T-helper 1 cell treated with Interleukin-12 subunit alpha and Interleukin-12 subunit beta and Interleukin-4 antibody, amounts not matched to agents 30 ng/mL and 1 ng/mL, for 36 hours (primary cell): Measurements from ENCODE around the gene DCDC2. TPM values are rescaled to one million over a fixed set of nuclear protein-coding genes. Genes with fewer than 3 reads are reported as not detected.
"Not testable (repeated sequence)": the region's sequence is repeated elsewhere in the genome, so short reads cannot be mapped to it uniquely, and the experiment has no call there.

Source experiments
- intact Hi-C: fragments of 100-400 bp; cut with micrococcal nuclease; formaldehyde crosslinking; loops from one replicate; pipeline ENCODE4 v1.15.1; 2024
- total RNA-seq: library from RNA; stranded (reverse); gene quantifications from 2 replicates; pipeline ENCODE4 v1.2.3, GENCODE V29; 2022

The DCDC2 gene
- total RNA-seq, 1 donor from 2014 or later = not detected

DNA sequence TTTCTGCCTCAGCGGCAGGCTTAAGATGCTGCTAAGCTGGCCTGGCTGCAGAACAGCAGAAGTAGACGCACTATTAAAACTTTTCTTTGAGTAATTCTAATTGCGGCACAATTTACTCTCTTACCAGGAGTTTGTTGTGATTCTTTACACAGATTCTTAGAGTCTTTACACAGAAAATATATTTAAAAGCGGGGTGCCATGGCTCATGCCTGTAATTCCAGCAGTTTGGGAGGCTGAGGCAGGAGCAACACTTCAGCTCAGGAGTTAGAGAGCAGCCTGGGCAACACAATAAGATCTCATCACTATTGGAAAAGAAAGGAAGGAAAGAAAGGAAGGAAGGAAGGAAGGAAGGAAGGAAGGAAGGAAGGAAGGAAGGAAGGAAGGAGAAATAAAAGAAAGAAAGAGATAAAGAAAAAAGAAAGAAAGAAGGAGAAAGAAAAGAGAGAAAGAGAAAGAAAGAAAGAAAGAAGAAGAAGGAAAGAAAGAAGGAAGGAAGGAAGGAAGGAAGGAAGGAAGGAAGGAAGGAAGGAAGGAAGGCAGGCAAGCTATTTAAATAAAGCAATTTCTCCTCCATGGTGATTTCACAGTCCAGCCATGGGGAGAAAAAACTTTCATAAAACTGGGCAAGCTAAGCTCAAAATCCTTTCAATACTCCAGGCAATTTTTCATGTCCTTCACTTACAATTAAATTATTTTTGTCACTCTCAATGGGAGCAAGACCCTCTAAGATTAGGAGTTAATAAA lies 23.8 kb upstream of the DCDC2 start:
- intact Hi-C loops = no loop called here

DNA sequence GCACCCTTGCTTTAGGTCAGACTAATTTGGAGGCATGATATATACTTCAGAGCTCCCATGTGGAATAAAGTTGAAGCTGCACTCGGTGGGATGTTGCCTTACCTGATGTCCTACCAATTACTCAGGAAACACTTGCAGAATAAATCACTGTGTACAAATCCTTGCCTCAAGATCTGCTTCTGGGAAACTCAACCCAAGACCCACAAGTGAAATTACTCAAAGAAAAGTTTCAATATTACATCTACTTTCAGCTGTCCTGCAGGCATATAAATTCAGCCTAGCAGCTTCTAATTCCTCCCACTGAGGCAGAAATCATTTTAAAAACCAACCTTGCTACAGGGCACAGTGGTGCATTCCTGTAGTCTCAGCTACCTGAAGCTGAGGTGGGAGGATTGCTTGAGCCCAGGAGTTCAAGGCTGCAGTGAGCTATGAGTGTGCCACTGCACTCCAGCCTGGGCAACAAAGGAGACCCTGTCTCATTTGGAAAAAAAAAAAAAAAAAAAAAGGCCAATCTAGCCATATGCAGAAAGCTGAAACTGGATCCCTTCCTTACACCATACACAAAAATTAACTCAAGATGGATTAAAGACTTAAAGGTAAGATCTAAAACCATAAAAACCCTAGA lies 20.7 kb upstream of the DCDC2 start:
- intact Hi-C loops = no loop called here

DNA sequence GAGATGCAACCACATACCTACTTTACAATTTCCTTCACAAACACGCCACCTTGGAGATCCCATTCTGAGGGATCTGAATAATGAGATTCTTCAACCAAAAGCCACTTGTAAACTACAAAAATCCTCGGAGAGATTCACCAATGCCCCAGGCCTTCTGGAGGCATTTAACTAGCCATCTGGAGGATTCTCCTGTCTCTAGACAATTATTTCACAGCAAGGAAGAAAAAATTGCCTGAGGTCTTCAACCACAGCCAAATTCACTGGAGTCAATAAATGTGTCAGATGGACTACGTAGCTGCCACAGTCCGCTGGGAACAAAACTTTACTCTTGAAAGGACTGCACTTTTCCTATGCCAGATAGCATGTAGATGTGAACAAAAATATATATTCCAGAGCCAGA lies 19.0 kb upstream of the DCDC2 start:
- intact Hi-C loops = no loop called here

GRCh38 chr6:24374612-24375011 lies 16.8 kb upstream of the DCDC2 start:
- intact Hi-C loops = no loop called here

DNA sequence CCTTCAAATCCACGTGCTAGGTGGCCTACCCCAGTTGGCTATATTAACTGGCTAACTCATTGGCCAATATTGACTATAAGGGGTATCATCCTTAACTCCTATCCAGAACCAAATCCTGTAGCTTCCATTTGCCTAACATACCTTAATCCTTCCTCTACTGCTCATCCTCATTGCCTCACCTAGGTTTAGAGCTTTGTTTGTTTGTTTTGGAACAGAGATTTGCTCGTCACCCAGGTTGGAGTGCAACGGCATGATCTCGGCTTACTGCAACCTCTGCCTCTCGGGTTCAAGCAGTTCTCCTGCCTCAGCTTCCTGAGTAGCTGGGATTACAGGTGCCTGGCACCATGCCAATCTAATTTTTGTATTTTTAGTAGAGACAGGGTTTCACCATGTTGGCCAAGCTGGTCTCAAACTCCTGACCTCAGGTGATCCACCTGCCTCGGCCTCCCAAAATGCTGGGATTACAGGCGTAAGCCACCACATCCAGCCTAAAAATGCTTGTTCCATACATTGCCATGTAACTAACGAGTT lies 7.3 kb upstream of the DCDC2 start:
- intact Hi-C loops = not testable (repeated sequence)

DNA sequence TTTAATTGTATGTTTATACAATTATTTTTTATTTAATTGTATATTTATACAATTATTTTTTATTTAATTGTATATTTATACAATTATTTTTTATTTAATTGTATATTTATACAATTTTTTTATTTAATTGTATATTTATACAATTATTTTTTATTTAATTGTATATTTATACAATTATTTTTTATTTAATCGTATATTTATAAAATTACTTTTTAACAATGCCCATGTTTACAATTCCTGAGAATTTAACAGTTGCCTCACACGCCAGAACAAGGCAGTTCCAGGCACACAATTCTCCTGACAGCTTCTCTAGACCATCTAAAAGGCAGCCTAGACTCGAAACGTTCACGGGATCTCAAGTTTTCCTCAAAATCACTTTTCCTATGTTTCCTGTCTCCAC lies 4.5 kb upstream of the DCDC2 start:
- intact Hi-C loops = not testable (repeated sequence)

- intact Hi-C loops = loop anchor here (1.0 kb wide), 2 partner anchors 43 to 77 kb away; no protein-coding TSS in a partner anchor
Observed at GRCh38 chr6:24359640-24360454, 2.0 kb upstream of the DCDC2 start.

- intact Hi-C loops = no loop called here
Observed at GRCh38 chr6:24358219-24358821, 461 bp upstream of the DCDC2 start.

DNA sequence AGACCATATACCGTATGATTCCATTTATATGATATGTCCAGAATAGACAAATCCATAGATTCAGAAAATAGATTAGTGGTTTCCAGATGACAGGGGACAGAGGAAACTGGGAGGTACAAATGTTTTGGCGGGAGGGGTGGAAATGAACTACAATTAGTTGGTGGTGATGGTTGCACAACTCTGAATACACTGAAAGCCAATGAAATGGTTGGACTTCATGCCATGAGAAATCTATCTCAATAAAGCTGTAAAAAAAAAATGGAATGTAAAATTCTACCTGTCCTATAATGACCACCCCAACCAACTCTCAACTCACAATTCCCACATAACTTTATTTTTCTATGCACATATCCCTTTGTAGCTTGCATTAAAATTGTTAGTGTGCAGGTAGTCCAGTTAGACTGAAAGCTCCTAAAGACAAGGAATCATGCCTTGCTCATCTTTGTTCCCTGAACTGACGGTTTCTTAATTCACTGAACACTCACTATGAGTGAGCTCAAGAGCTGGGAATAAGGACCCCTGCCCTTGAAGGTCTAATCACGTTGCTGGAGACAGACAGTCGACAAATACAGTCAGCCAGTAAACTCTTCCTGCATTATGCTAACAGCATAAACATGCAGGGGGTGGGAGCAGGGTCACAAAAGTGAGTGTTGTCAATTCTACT lies 1.4 kb downstream of the DCDC2 start:
- intact Hi-C loops = no loop called here

DNA sequence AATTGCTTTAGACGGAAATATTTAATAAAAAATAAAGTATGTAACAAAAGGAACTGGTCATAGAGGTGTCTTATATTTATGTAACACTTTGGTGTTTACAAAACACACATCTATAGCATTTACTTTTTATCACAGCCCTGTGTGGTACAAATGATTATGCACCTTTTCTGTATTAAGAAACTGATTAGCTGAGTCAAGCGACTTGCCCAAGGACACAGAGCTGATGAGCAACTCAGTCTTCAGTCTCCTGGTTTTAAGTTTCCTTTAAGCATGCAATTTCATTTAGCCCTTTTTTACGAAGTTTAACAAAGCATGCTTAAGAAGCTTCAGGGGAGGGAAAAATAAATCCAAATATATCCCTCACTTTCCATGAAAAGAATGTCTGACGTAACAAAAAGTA lies 2.5 kb downstream of the DCDC2 start:
- intact Hi-C loops = no loop called here

GRCh38 chr6:24353861-24354260 lies 4.0 kb downstream of the DCDC2 start:
- intact Hi-C loops = no loop called here

- intact Hi-C loops = no loop called here
Observed at GRCh38 chr6:24352434-24352833, 5.4 kb downstream of the DCDC2 start.

DNA sequence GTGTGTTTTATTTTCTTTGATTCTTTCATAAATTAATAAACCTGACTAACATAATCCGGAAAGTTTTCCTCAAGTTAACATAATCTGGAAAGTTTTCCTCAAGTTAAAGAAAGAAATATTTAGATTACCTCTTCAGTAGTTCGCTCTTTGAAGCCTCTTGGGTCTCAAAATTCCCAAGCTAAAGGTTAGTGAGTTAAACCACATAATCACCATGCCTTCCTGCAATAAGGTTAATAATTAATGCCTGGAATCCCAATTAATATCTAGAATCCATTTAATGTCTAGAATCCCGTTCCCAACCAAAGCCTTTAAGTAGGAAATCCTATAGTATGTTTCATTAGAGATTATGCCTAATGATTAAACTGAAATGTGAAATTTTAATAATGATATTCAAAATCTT lies 12.9 kb downstream of the DCDC2 start:
- intact Hi-C loops = no loop called here

GRCh38 chr6:24340998-24341938 lies 16.6 kb downstream of the DCDC2 start:
- intact Hi-C loops = no loop called here

GRCh38 chr6:24339932-24340331 lies 17.9 kb downstream of the DCDC2 start:
- intact Hi-C loops = no loop called here

- intact Hi-C loops = no loop called here
Observed at GRCh38 chr6:24334285-24334684, 23.6 kb downstream of the DCDC2 start.

- intact Hi-C loops = no loop called here
Observed at GRCh38 chr6:24332317-24332716, 25.5 kb downstream of the DCDC2 start.

- intact Hi-C loops = no loop called here
Observed at GRCh38 chr6:24330137-24330732, 27.6 kb downstream of the DCDC2 start.

GRCh38 chr6:24329451-24329850 lies 28.4 kb downstream of the DCDC2 start:
- intact Hi-C loops = no loop called here
